Embryonic facial prominence (tissue), 1 donor: Measurements from ENCODE around the gene PLA2G4E.

Experiments used
- DNase-seq: peaks from one replicate; pipeline ENCODE4 v3.0.0-alpha.2; 2016; ENCODE audit errors: extremely low spot score

Gene PLA2G4E, protein sequence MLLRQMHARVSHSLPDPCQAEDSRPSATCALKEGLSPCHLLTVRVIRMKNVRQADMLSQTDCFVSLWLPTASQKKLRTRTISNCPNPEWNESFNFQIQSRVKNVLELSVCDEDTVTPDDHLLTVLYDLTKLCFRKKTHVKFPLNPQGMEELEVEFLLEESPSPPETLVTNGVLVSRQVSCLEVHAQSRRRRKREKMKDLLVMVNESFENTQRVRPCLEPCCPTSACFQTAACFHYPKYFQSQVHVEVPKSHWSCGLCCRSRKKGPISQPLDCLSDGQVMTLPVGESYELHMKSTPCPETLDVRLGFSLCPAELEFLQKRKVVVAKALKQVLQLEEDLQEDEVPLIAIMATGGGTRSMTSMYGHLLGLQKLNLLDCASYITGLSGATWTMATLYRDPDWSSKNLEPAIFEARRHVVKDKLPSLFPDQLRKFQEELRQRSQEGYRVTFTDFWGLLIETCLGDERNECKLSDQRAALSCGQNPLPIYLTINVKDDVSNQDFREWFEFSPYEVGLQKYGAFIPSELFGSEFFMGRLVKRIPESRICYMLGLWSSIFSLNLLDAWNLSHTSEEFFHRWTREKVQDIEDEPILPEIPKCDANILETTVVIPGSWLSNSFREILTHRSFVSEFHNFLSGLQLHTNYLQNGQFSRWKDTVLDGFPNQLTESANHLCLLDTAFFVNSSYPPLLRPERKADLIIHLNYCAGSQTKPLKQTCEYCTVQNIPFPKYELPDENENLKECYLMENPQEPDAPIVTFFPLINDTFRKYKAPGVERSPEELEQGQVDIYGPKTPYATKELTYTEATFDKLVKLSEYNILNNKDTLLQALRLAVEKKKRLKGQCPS

DNA sequence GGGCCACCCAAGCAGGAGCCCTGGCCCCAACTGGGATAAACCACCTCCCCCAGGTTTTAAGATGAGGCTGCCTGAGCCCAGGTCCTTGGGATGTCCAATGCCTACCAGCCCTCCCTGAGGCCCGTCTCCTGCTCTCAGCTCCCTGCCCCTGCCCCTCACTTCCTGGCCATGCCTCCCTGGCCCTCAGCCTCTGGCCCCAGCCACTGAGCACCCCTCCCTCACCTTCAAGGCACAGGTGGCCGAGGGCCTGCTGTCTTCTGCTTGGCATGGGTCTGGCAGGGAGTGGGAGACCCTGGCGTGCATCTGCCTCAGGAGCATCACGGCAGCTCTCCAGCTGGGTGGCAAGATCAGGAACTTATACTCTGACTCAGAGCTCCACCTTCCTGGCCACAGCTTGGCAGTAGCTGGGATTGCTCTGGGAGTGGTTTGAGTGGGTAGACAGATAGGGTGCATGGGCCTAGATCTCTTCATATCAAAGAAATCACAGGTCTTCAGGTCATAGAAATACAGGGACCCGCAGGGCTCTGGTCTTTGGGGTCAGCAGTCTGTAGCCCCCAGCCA lies at the start of gene PLA2G4E:
TSS of gene PLA2G4E (minus strand) at position 330 of the 561 bp plus-strand sequence. CDS start at position 318, 12 bp downstream.
- no peak for DNase-seq

DNA sequence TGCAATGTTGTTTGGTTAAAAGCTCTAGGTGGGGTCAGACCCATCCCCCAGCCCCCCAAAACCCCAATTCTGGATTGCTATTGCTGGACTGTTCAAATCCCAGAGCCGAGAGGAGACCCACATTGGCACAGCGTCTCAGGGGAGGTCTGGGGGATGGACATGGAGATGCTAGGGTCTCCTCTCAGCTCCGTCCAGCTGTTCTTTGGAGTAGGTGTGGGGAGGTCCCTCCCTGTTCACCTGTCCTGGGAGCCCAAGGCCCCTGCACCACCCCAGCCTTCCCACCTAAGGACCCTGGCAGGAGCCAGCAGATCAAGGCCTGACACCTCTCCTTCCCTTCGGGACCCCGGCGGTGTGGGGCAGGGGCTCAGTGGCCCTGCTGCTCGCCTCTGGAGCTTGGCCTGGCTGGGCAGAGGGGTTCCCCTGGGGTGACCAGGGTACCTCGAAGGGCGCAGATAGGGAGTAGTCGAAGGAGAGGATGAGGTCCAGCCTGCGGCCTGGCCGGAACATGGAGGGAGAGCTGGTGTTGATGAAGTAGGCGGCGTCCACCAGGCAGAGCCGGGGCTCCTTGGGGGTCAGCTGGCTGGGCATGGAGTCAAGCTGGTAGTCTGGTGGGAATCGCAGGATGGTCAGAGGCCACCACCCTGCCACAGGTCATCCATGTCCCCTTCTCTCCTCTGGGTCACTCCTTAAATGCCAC lies 49.6 kb upstream of the PLA2G4E start:
- DNase-seq: no peak

DNA sequence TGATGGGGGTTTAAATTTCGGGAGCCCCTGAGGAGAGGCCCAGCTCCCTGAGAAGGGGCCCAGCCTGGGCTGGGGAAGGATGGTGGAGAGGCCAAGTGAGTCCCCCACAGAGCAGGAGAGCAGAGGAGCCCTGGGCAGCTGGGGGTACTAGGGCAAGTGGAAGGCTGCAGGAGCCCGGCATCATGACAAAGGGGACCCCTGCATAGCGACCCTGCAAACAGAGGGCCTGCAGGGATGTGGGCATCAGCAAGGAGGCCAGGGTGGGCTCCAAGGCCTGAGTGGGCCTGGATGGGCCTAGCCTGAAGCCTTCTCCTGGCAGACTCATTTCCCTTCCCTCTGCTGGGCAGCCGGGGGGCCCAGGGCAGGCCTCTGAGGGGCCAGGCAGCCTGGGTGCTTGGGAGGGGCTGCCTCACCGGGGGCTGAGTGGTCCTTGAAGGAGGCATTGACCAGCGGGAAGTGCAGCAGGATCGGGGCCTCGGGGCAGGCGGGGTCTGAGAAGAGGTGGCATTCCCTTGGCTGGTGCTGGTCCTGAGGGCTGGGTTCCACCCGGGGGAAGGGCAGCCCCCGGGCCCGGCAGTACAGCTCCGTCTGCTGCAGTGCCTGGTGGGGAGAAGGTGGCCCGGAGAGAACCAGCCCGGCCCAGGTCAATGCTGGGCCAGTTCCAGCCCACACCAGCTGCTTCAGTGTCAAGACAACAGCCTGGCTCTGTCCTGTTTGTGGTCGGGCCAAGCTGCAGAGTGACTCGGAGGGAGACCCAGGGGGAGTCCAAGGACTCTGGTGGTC lies 48.8 kb upstream of the PLA2G4E start:
- DNase-seq: no peak

DNA sequence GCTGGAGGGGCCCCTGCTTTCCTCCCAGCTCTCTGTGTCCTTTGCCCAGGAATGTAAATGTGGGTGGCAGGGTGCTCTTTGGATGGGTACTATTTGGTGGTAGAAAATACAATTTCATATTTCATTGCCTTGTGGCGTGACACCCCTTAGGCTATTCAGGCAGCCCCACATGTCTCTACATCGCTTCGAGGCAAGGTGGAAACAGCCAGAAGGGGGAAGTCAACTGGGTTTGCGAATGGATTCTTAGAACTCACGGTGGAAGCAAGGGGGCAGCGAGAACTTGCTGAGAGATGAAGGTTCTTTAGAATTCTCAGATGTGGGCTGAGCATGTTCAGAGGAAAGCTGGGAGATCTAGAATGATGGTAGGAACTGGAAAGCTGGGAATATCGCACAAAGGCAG lies 48.2 kb upstream of the PLA2G4E start:
- no peak for DNase-seq

DNA sequence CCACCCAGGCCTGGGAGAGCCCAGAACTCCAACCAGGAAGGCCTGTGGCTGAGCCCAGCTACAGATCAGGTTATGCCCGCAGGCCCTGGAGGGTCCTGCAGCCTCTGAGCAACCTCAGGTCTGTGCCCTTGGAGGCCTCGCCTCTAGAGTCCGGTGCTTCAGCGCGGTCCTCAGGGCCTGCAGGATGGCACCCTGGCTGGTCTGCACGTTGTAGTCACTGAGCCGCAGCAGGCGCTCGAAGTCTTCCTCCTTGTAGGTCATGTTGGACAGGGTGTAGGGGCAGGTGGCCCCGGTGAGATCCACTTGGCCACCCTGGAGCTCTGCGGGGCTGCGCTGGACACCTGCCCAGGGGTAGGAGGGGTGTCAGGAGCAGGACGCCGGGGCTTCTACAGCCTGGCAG lies 47.8 kb upstream of the PLA2G4E start:
- DNase-seq: no peak

DNA sequence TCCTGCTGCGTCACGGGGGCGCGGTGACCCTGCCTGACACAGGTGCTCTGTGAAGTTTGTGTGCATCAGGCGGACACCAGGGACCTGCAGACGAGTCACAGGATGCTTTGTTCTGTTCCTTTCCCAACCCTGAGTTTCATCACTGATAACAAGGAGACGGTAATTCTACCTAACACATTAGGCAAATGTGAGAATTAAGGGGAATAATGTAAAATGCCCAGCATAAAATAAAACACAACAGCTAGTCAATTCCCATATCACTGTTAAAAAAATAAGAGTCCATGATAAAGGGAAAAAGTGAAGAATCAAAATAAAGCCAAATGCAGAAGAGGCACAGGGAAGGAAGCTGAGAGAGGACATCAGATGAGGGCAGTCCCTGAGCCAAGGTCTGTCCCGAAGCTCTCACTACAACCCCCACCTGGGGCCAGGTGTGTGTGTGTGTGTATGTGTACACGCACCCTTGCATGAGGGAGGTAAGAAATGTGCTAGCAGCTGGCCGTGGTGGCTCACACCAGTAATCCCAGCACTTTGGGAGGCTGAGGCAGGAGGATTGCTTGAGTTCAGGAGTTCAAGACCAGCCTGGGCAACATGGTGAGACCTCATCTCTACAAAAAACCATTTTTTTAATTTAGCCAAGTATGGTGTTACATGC lies 46.0 kb upstream of the PLA2G4E start:
- DNase-seq: no peak

DNA sequence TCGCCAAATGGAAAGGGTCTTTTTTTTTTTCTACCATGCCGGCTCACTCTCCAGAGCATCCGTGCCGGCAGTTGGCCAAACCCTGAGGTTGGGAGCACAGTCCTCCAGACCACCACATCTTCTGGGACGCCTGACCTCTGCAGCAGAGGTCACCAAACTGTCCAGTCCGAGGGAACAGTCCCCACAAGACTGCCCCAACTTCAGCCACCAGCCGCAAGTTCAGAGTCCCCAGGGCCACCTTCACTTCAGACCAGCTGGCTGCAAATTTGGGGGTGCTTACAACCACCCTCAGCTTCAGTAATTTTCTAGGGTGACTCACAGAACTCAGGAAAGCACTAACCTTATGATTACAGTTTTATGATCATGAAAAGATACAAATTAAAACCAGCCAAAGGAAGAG lies 44.6 kb upstream of the PLA2G4E start:
- DNase-seq: no peak

DNA sequence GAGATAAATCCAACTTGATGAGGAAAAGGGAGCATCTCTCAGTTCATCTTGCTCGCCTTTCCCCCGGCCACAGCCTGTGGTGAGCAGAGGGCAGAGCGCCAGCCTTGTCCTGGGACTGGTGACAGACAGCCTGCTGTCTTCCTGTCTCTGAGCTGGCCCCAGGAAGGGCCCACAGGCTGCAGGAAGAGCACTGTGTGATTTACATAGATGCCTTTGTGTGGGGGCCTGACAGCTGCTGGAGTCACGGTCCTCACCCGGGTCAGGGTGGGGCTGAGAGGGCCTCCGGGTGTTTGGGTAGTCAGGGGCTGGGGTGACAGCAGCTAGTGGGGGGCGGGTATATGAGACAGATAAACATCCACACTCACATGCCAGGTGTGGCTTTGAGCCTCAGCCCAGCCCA lies 44.2 kb upstream of the PLA2G4E start:
- no peak for DNase-seq

DNA sequence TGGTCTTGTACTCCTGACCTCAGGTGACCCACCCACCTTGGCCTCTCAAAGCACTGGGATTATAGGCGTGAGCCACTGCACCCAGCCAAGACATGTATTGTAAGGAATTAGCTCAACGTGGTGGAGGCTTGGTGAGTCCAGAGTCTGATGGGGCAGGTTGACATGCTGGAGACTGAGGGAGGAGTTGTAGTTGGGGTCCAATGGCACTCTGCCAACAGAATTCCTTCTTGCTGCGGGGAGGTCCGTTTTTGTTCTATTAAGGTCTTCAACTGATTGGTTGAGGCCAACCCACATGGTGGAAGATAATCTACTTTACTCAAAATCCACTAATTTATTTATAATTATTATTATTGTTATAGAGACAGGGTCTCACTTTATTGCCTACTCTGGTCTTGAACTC lies 43.4 kb upstream of the PLA2G4E start:
- DNase-seq: no peak

DNA sequence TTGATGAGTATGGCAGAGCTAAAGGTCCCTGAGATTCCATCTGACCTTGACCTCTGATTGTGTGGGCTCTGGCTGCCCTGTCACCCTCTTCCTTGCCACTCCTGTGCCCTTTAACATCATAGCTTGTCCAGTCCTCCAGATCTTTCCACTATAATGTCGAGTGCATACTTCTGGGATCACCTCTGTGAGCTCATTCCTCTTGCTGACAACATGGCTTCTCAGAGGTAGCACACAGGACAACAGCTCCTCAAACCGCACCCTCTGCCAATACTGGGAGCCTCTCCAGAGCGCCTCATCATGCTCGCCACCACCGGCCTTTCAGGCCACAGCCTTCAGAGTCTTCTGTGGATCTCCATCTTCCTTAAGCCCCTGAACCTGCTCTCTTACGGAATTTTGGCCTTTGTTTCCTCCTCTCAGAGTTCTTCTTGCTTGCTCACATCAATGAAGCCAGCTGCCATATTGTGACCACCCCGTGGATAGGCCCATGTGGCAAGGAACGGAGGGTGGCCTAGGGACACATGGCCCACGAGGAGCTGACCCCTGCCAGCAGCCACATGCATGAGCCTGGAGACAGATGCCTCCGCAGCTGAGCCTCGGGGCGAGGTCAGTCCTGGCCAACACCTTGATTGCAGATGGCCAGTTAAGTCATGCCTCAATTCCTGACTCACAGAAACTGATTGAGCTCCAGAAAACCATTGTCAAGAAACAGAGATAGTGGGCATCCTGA lies 42.4 kb upstream of the PLA2G4E start:
- no peak for DNase-seq

DNA sequence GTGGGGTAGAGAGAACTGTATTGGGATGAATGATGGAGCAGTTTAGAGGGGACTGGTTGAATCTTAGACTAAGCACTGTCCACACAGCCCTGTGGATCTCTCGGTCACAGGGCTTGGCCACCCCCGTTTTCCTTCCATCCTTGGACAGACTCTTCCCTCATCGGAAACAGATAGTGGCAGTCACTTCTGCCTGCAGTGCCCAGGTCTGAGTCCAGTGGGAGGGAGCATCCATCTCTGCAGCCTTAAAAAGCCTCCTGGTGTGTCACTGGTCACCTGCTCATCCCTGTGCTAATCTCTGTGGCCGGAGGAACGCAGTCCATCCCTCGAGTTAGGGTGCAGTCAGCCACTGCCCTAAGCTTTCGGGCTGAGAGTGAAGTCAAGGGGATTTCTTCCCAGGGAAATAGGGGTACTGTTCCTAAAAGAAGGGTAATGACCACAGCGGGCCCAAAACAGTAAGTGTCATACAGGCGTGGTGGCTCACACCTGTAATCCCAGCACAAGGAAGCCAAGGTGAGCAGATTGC lies 41.5 kb upstream of the PLA2G4E start:
- DNase-seq: no peak

DNA sequence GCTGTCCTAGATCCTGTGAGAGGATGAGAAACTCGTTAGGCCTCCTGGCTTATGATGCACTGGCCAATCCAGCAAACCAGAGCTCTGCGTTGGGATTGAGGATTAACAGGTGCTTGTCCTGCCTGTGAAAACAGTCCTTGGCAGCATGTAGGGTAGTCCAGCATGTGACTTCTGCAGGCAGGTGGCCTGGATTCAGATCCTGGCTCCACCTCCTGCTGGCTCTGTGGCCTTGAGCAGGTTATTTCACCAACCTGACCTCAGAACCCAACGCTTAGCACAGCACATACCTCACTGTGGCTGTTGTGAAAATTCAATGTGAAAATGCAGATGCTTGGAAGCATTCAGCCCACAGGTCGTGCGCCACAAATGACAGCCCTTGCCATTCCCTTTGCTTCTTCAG lies 40.0 kb upstream of the PLA2G4E start:
- no peak for DNase-seq

DNA sequence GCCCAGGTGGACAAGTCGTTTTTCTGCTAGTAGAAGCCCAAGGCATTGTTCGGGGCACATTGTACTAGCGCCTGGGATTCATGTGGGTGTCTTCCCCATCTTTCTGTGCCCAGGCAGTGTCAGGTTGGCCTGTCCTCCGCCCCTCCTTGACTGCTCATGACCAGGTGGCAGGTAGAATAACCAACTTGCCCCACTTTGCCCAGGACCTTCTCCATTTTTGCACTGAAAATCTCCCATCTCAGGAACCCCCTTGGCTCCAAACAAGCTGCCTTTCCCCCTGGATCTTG lies 39.6 kb upstream of the PLA2G4E start:
- DNase-seq: no peak

DNA sequence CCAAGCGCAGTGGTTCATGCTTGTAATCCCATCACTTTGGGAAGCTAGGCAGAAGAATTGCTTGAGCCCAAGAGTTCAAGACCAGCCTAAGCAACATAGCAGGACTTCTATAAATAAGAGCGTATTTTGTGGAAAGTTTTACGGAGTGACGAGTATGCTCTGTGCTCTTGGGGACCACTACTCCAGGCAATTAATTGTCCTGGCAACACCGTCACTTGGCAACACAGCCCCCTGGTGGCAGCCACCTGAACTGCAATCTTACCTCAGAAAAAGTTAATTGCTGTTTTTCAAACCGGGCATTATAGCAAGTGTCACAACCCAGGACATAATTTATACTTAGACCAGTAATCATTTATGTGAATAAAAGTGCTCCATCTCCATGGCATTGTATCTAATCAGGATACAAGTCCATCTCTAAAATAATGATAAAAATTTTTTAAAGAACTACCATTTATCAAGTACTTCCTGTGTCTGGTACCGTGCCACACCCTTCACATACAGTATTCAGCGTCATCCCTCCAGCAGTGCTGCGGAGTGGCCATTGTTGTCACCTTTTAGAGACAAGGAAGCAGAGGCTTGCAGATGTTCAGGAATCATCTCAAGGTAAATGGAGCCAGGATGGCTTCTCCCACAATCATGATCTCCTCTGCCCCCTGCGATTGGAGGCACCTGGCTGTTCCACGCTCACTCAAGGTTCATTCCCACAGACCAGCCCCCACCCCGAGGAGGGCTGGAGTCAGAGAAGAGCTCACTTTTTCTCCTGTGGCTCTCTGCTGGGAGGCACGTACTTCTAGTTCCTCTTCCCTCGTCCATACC lies 39.0 kb upstream of the PLA2G4E start:
- DNase-seq: no peak

DNA sequence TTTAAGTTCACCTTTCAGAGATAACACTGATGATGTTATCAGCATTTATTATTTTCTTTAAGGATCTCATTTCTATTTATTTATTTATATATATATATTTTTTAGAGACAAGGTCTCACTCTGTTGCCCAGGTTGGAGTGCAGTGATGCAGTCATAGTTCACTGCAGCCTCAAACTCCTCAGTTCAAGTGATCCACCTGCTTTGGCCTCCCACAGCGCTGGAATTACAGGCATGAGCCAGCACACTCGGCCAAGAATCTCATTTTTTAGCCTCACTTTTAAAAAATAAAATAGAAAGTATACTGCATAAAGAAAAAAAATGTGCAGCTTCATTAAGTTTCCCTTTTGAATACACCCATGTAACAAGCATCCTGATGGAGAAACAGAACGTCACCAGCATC lies 37.9 kb upstream of the PLA2G4E start:
- no peak for DNase-seq

DNA sequence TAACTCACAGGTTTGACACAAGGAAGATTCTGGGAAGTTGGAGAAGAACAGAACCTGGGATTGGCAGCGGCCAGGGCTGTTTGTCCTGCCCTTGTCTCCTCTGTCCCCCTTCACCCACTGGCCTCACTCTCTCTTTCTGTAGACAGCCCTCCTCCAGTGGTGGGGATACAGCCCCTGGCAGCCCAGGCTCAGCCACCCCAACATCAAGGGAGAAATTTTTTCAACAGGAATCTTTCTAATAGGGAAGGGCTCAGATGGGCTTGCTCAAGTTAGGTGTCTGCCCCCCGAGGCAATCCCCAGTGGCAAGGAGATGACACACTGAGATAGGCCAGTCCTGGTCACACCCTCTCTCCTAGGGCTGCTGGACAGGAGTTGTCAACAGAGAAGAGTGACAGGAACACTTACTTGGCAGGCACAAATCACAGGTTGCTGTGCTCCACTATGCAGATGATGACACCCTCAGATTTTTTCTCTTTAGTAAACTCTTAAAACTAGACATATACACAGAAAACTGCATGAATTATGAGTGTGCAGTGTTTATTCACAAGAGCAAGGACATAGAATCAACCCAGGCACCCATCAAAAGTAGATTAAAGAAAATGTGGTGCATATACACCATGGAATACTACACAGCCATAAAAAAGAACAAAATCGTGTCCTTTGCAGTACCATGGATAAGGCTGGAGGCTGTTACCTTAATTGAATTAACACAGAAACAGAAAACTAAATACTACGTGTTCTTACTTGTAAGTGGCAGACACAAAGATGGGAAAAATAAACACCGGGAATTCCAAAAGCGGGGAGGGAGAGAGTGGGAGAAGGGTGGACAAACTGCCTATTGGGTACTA lies 37.2 kb upstream of the PLA2G4E start:
- no peak for DNase-seq

DNA sequence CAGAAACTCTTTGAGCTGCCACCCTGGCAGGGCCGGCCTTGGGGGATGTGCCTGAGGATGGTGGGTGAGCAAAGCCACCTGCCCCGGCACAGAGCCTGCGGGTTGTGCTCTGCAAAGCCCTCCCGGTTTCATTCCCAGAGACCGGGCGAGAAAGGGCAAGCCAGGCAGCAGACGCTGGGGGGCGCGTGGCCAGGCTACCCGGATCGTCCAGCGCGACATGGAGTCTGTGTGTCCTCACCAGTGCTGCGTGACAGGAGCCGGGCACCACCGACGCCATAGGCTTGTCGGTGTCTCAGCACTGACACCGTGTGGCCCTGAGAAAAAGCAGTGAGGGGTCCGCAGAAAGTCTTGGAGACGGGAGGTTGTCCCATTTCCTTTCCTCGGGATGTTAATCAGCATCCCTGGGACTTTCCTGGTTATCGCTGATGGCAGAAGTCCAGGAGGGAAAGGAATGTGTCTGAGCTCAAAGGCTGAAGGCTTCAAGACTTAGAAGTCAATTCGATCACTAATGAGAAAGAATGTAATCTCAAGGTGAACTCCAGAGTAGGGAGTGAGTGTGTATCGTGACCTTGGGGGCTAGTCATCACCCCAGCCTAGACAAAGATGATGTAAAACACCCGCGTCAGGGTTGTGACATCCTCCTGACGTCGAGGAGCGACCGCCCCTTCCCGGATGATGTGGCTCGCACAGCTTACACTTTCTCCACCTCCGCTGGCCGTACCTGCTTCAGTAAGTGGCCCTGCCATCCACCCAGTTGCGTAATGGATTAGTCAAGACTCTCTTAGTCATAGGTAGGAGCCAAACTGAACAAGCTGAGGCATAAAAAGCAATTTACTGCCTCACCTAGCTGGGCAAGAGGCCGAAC lies 36.3 kb upstream of the PLA2G4E start:
- peak; percentile 36 for DNase-seq
